Endothelial cell of umbilical vein (primary cell): ENCODE results near the gene COPB1.

Experiments used
- EZH2 ChIP-seq: IDR thresholded peaks from 2 replicates; pipeline ENCODE4 v1.6.1; 2012; ENCODE audit warnings: borderline replicate concordance, low read depth, mild to moderate bottlenecking, moderate library complexity, low read length, inconsistent platforms; ENCODE audit not compliant: severe bottlenecking
- FOS ChIP-seq: IDR thresholded peaks from 2 replicates; pipeline ENCODE4 v1.6.1; 2011; ENCODE audit warnings: mild to moderate bottlenecking, low read length, moderate library complexity, borderline replicate concordance; ENCODE audit not compliant: insufficient read depth
- GATA2 ChIP-seq: IDR thresholded peaks from 2 replicates; pipeline ENCODE4 v1.7.0; 2011; ENCODE audit warnings: low read depth, mild to moderate bottlenecking, moderate library complexity, mixed read lengths, low read length; ENCODE audit not compliant: insufficient read length, insufficient read depth
- JUN ChIP-seq: IDR thresholded peaks from 2 replicates; pipeline ENCODE4 v1.6.1; 2011; ENCODE audit warnings: borderline replicate concordance, low read depth; ENCODE audit not compliant: insufficient read length, insufficient read depth
- MYC ChIP-seq: IDR thresholded peaks from one replicate; pipeline ENCODE4 v1.6.1; 2011; ENCODE audit warnings: mild to moderate bottlenecking, low read depth, low read length
- POLR2A ChIP-seq: IDR thresholded peaks from 2 replicates; pipeline ENCODE4 v1.6.1; 2012; ENCODE audit warnings: low read depth, mild to moderate bottlenecking, control low read depth, low read length
- POLR2AphosphoS5 ChIP-seq: IDR thresholded peaks from 2 replicates; pipeline ENCODE4 v1.6.1; 2012; ENCODE audit warnings: low read depth, mild to moderate bottlenecking, control low read depth, low read length, moderate library complexity; ENCODE audit not compliant: insufficient read depth
- TF ChIP-seq, protein P1 (sequence below), 2 donors: IDR thresholded peaks; 1 replicate in 1 of 2; 2 replicates in 1 of 2; pipeline ENCODE4 v1.5.1; 2011; ENCODE audit warnings: low read length in 2 of 2, mild to moderate bottlenecking in 2 of 2, moderate library complexity in 2 of 2, control low read depth in 1 of 2, inconsistent platforms in 1 of 2, low read depth in 1 of 2; ENCODE audit not compliant: insufficient read depth in 1 of 2; ENCODE audit errors: extremely low read depth in 1 of 2
- TF ChIP-seq, protein P2 (sequence below): IDR thresholded peaks from 2 replicates; pipeline ENCODE4 v1.6.1; 2011; ENCODE audit not compliant: insufficient read depth, insufficient read length

DNA sequence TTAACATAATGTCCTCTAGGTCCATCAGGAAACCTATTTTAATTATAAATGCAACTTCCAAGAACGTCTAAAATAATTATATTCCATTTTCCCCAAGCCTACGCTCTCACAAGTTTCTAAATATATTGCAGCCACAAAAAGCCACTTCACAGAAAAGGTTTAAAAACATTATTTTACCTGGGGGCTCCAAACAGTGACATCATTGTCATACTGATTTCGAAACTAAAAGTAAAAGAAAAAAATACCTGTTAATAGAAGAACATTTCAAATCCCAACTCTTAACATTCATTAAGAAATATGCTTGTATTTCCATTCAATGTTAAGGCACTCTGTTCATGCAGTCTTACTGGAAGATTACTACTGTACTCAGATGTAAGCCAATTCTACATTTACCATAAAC lies 19.2 kb upstream of the COPB1 start:
- TF ChIP-seq, protein P1, sequence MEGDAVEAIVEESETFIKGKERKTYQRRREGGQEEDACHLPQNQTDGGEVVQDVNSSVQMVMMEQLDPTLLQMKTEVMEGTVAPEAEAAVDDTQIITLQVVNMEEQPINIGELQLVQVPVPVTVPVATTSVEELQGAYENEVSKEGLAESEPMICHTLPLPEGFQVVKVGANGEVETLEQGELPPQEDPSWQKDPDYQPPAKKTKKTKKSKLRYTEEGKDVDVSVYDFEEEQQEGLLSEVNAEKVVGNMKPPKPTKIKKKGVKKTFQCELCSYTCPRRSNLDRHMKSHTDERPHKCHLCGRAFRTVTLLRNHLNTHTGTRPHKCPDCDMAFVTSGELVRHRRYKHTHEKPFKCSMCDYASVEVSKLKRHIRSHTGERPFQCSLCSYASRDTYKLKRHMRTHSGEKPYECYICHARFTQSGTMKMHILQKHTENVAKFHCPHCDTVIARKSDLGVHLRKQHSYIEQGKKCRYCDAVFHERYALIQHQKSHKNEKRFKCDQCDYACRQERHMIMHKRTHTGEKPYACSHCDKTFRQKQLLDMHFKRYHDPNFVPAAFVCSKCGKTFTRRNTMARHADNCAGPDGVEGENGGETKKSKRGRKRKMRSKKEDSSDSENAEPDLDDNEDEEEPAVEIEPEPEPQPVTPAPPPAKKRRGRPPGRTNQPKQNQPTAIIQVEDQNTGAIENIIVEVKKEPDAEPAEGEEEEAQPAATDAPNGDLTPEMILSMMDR (IDR thresholded peaks at IDR 0.05; ENCODE audit: extremely low read depth in 1 of 2, insufficient read depth in 1 of 2, low read depth in 1 of 2, low read length in 2 of 2) = no peak
- TF ChIP-seq POLR2AphosphoS5 = no peak
- TF ChIP-seq EZH2 = no peak
- TF ChIP-seq, protein P2, sequence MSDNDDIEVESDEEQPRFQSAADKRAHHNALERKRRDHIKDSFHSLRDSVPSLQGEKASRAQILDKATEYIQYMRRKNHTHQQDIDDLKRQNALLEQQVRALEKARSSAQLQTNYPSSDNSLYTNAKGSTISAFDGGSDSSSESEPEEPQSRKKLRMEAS = no peak
- no peak for TF ChIP-seq POLR2A
- TF ChIP-seq FOS = no peak
- TF ChIP-seq GATA2 = no peak
- TF ChIP-seq MYC = no peak
- TF ChIP-seq JUN = no peak
